GM08714 (cell line): ENCODE measurements around the gene SLC38A8.

Source experiments
- H3K4me3 ChIP-seq: fragments of 200-500 bp; sonication (Bioruptor generic); 2 replicates; pipeline ENCODE4 v1.5.1; 2014; ENCODE audit warnings: mild to moderate bottlenecking, low read length, inconsistent platforms
- ZNF274 ChIP-seq: IDR thresholded peaks from 2 replicates; pipeline ENCODE4 v1.6.1; 2012; ENCODE audit warnings: mild to moderate bottlenecking, low read depth, low read length

The SLC38A8 gene

GRCh38 chr16:84042308-84042878 is at the start of gene SLC38A8:
TSS of gene SLC38A8 (minus strand) at chr16:84042795. CDS start at chr16:84042157, 638 bp downstream.
- no peak within 1 kb of the TSS for H3K4me3 ChIP-seq
- TF ChIP-seq ZNF274: no peak

GRCh38 chr16:84091460-84091859 is 48.9 kb upstream of the SLC38A8 start:
- no peak overlapping the region for H3K4me3 ChIP-seq
- no peak for TF ChIP-seq ZNF274

GRCh38 chr16:84090211-84090610 is 47.6 kb upstream of the SLC38A8 start:
- TF ChIP-seq ZNF274: no peak
- H3K4me3 ChIP-seq: no peak overlapping the region

DNA sequence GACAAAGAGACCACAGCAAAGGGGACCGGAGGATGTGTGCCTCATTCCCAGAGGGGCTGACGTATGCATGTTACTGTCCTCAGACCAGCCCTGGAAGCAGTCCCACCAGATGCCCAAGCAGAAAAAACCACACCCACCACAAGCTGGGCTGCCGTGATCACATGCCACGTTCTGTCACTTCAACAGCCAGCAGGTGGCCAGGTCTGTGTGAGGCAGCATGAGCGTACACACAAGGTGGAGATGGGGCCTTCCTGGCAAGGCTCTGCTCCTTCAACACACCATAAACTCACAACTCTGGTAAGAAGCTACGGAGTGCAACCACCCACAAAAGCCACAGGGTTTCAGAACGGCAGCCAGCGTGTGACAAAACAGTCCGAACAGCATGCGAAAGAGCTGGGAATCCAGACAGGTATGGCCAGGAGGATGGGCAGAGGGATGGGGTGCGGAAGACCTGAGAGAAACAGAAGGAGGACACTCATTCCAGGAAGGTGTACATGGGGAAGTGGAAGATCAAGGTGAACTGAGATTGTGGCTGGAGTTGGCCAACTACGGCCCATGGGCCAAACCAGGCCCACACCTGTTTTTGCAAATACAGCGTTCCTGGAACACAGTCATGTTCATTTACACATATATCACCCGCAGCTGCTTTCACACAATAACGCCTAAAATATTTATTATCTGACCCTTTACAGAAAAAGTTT is 46.2 kb upstream of the SLC38A8 start:
- no peak for TF ChIP-seq ZNF274
- H3K4me3 ChIP-seq: peak overlapping the region; percentile 17; the same call in 1 of the 2 replicates

DNA sequence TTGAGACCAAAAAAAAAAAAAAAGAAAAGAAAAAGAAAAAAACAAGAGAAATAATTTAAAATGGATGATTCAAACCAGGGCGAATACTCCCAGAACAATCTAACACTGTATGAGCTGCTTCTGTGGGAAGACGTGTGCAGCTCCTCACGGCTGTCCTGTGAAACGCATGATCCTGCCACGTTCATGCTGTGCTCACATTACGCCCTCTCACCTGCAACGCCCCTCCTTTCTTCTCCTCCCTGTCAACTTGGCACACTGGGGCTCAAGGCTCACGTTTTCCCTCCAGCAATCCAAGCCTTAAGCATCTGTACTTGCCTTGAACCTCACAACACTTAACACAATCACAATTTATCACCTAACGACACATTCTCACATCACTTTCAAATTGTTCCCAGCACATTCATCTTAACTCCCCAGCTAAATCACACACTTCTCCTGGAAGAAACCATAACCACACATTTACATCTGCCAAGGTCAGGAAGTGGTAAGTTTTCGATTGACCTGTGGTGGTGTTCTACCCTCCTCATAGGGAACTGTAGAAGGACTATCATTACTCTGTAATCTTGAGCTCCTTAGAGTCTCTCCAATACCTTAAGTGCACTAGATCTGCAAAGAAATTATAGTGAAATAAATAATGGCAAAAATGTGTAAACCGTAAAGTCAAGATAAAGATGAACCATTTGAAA is 45.0 kb upstream of the SLC38A8 start:
- H3K4me3 ChIP-seq: peak overlapping the region; percentile 33; the same call in 1 of the 2 replicates
- TF ChIP-seq ZNF274: no peak

DNA sequence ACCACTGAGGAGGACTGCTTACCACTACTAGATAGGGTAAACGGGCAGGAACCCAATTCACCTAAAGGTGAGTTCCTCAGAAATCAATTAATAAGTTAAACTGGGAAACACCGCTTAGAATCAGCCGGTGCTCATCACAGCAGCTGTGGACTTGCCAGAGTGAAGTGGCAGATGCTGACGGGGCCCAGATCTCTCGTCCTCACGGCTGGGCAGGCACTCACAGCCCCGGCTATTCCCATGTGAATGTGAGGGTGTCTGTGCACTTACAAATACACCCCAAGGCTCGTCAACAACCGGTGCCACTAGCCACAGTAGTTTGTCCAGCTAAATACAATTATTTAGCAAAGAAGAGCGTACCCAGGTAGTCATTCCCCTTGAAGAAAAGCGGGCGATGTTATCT is 44.4 kb upstream of the SLC38A8 start:
- H3K4me3 ChIP-seq: no peak overlapping the region

GRCh38 chr16:84086341-84086740 is 43.7 kb upstream of the SLC38A8 start:
- peak overlapping the region; percentile 51; the same call in 1 of the 2 replicates for H3K4me3 ChIP-seq
- no peak for TF ChIP-seq ZNF274

More for the DNA sequence above, 44.4 kb upstream of the SLC38A8 start:
- no peak for TF ChIP-seq ZNF274

GRCh38 chr16:84085773-84086172 is 43.2 kb upstream of the SLC38A8 start:
- no peak for TF ChIP-seq ZNF274
- peak overlapping the region; percentile 51; the same call in 1 of the 2 replicates for H3K4me3 ChIP-seq

- TF ChIP-seq ZNF274: no peak
- no peak overlapping the region for H3K4me3 ChIP-seq
Measured at GRCh38 chr16:84085271-84085667, 42.7 kb upstream of the SLC38A8 start.

DNA sequence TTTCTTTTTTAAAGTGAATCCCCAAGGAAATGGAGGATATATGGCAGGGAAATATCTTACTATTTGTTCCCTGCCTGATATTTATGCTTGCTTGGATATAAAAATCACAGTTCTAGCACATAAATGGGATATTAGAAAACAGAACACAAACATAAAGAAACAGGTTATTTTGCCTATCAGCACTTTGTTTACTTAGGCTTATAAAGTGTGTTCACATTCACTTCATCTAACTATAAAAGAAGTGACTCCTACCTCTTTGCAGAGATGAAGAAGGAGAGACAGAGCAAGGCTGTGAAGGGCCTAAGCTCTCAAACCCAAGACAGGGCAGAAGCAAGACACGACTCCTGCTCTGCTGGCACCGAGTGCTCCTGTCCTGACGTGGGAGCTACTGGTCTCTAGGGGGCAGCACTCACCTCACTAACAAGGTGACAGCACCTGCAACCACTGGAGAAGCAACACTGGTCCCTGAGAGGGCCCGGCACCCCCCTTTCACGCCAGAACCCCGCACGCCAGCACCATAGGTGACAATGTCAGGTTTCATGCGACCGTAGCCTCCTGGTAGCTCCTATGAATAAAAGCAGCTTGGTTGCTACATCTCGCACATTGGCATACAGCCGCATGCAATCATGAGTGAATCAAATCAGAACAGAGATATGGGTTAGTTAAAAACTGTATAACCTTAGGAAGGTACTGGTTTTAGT is 42.1 kb upstream of the SLC38A8 start:
- TF ChIP-seq ZNF274: no peak
- H3K4me3 ChIP-seq: no peak overlapping the region

GRCh38 chr16:84082835-84083569 is 40.4 kb upstream of the SLC38A8 start:
- no peak for TF ChIP-seq ZNF274
- H3K4me3 ChIP-seq: no peak overlapping the region

DNA sequence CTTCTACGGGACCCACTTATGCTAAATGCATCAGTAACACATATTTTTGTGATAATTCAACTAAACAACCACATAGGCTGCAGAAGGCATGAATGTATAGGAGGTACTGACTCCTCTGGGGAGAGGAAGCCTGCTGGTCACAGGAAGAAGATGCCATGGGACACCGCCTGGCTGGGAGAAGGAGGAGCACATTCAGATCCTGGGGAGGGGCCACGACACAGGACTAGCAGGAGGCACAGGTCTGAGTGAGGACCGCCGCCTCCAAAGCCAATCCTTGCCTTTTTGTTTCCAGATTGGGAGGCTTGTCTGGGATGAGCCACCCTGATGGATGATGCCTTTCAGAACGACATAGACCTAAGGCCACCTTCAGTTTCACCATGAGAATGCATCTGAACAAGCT is 39.5 kb upstream of the SLC38A8 start:
- TF ChIP-seq ZNF274: no peak
- H3K4me3 ChIP-seq: no peak overlapping the region

- no peak overlapping the region for H3K4me3 ChIP-seq
- TF ChIP-seq ZNF274: no peak
Measured at GRCh38 chr16:84081446-84081989, 38.9 kb upstream of the SLC38A8 start.

GRCh38 chr16:84080813-84081212 is 38.2 kb upstream of the SLC38A8 start:
- no peak for TF ChIP-seq ZNF274
- no peak overlapping the region for H3K4me3 ChIP-seq
